ENCODE data around the gene AUP1.

Gene AUP1

DNA sequence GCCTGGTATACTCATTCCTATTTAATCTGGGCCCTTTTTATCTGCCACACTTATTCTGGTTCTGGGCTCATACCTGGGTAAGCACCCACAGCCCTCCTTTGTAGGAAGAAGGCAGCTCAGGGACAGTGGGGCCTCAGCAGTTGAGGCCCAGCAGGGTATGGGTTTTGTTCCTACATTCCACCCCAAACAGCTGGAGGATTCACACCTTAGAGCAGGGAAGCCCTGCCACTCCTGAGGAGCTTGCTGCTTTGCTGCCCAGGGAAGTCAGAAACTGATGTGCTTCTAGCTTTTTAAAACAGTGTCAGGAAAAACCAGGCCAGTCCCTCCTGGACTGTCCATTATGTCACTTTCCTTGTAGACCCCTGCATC is 28.9 kb downstream of the AUP1 start:
- DNase-seq (ENCODE audit: insufficient read length, low spot score) (no peak), FAIRE-seq (no peak)
- TF ChIP-seq, protein P1, sequence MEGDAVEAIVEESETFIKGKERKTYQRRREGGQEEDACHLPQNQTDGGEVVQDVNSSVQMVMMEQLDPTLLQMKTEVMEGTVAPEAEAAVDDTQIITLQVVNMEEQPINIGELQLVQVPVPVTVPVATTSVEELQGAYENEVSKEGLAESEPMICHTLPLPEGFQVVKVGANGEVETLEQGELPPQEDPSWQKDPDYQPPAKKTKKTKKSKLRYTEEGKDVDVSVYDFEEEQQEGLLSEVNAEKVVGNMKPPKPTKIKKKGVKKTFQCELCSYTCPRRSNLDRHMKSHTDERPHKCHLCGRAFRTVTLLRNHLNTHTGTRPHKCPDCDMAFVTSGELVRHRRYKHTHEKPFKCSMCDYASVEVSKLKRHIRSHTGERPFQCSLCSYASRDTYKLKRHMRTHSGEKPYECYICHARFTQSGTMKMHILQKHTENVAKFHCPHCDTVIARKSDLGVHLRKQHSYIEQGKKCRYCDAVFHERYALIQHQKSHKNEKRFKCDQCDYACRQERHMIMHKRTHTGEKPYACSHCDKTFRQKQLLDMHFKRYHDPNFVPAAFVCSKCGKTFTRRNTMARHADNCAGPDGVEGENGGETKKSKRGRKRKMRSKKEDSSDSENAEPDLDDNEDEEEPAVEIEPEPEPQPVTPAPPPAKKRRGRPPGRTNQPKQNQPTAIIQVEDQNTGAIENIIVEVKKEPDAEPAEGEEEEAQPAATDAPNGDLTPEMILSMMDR (IDR thresholded peaks at IDR 0.05; ENCODE audit: insufficient read depth, missing control alignments): no peak

- FAIRE-seq: no peak
- TF ChIP-seq, protein P1 (IDR thresholded peaks at IDR 0.05; ENCODE audit: insufficient read depth, missing control alignments): no peak
- no peak for DNase-seq (ENCODE audit: insufficient read length, low spot score)
Observed at GRCh38 chr2:74499940-74500577, 29.4 kb downstream of the AUP1 start.

DNA sequence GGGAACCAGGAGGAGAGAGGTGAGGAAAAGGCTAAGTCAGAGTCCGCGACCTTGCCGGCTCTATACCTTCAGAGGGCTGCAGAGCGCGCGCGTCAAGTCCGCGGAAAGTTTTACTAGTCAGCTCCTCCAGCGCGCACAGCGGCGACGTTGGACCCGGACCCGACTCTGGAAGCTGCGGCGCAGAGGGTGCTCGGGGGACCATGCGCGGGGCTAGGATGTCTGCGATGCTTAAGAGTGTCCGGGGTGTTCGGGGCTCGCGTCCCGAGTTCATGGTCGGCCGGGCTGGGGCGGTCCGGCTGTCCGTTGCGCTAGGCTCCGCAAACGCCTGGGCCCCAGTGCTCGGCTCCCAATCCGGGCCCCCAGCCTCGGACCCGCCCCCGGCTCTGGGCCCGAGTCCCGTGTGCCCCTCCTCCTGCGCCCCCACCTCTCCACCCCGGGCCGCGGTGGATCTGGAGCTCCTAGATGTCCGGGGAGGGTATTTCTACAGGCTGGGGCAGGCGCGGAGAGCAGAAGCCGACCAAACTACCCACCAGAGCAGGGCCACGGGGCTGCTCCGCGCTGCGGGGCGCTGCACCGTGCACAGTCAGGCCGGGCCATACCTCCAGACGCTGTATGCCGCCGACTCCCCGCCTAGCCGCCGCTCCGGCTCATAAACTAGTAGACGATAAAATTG is 30.1 kb downstream of the AUP1 start, which contains the start of gene LBX2:
LBX2 (minus strand) TSS at position 337 of the 673 bp plus-strand sequence; CDS start at position 271, 66 bp downstream.
- TF ChIP-seq, protein P1 (IDR thresholded peaks at IDR 0.05; ENCODE audit: insufficient read depth, missing control alignments): no peak
- no peak for FAIRE-seq
- no peak for DNase-seq (ENCODE audit: insufficient read length, low spot score)

GRCh38 chr2:74498500-74499266 is 30.8 kb downstream of the AUP1 start:
- FAIRE-seq (no peak), DNase-seq (ENCODE audit: insufficient read length, low spot score) (no peak)
- TF ChIP-seq, protein P1 (IDR thresholded peaks at IDR 0.05; ENCODE audit: insufficient read depth, missing control alignments): no peak

- DNase-seq (ENCODE audit: insufficient read length, low spot score) (no peak), FAIRE-seq (no peak)
- TF ChIP-seq, protein P1 (IDR thresholded peaks at IDR 0.05; ENCODE audit: insufficient read depth, missing control alignments): no peak
Observed at GRCh38 chr2:74497777-74498499, 31.6 kb downstream of the AUP1 start.

- DNase-seq (ENCODE audit: insufficient read length, low spot score): no peak
- FAIRE-seq: no peak
- TF ChIP-seq, protein P1 (IDR thresholded peaks at IDR 0.05; ENCODE audit: insufficient read depth, missing control alignments): no peak
Observed at GRCh38 chr2:74496997-74497776, 32.3 kb downstream of the AUP1 start.
